Neural cell (in vitro differentiated cells): ENCODE data around the gene AVEN. TPM values are rescaled to one million over a fixed set of nuclear protein-coding genes. Genes with fewer than 3 reads are reported as not detected.

Experiments used
- H2AFZ ChIP-seq: fragments of 200-600, 300-800 bp; sonication (generic), shearing (Covaris generic); 2 replicates; pipeline ENCODE4 v1.6.0; 2014; ENCODE audit warnings: low read depth, mild to moderate bottlenecking, antibody characterized with exemption, low read length, moderate library complexity
- H3F3A ChIP-seq: fragments of 200-600 bp; shearing (Covaris generic); 2 replicates; pipeline ENCODE4 v1.6.1; 2016; ENCODE audit warnings: mild to moderate bottlenecking, moderate library complexity, mixed read lengths, antibody characterized with exemption, low read length; ENCODE audit not compliant: insufficient read depth, poor library complexity, severe bottlenecking
- H3K27ac ChIP-seq: fragments of 200-600, 300-800 bp; sonication (generic), shearing (Covaris generic); 2 replicates; pipeline ENCODE4 v1.5.1; 2014; ENCODE audit warnings: mild to moderate bottlenecking, low read length, moderate library complexity
- H3K27me3 ChIP-seq: fragments of 300-800, 200-600 bp; sonication (generic), shearing (Covaris generic); 2 replicates; pipeline ENCODE4 v1.6.0; 2014; ENCODE audit warnings: mild to moderate bottlenecking, low read depth, low read length, moderate library complexity; ENCODE audit not compliant: insufficient read depth
- H3K36me3 ChIP-seq: fragments of 300-800, 200-600 bp; sonication (generic), shearing (Covaris generic); 2 replicates; pipeline ENCODE4 v1.5.1; 2014; ENCODE audit warnings: mild to moderate bottlenecking, antibody characterized with exemption, low read length, moderate library complexity; ENCODE audit not compliant: insufficient read depth
- H3K4me2 ChIP-seq: fragments of 300-800, 200-600 bp; sonication (generic), shearing (Covaris generic); 2 replicates; pipeline ENCODE4 v1.6.0; 2014; ENCODE audit warnings: mild to moderate bottlenecking, low read length
- H3K4me3 ChIP-seq: fragments of 300-800, 200-600 bp; sonication (generic), shearing (Covaris generic); 2 replicates; pipeline ENCODE4 v1.5.1; 2014; ENCODE audit warnings: mild to moderate bottlenecking, low read length, moderate library complexity
- H3K79me2 ChIP-seq: fragments of 200-600 bp; shearing (Covaris generic); replicated peaks from 2 replicates; pipeline ENCODE4 v1.6.0; 2014; ENCODE audit warnings: mild to moderate bottlenecking, low read length, moderate library complexity; ENCODE audit not compliant: insufficient read depth
- H3K9ac ChIP-seq: fragments of 300-800, 200-600 bp; sonication (generic), shearing (Covaris generic); 2 replicates; pipeline ENCODE4 v1.6.1; 2016; ENCODE audit warnings: mild to moderate bottlenecking, low read length, mixed read lengths
- H3K9me2 ChIP-seq: fragments of 200-600 bp; shearing (Covaris generic); 2 replicates; pipeline ENCODE4 v1.6.1; 2016; ENCODE audit warnings: mild to moderate bottlenecking, low read length, mixed read lengths; ENCODE audit not compliant: insufficient read depth
- H3K9me3 ChIP-seq: fragments of 200-600, 300-800 bp; sonication (generic), shearing (Covaris generic); 2 replicates; pipeline ENCODE4 v1.6.1; 2016; ENCODE audit warnings: mild to moderate bottlenecking, mixed run types, low read length, moderate library complexity, mixed read lengths
- H4K20me1 ChIP-seq: fragments of 200-600 bp; shearing (Covaris generic); 2 replicates; pipeline ENCODE4 v1.6.1; 2016; ENCODE audit warnings: mild to moderate bottlenecking, mixed run types; ENCODE audit not compliant: insufficient read depth
- EP300 ChIP-seq: fragments of 450-650 bp; conservative IDR thresholded peaks from 2 replicates; pipeline ENCODE4 v1.6.1; 2014; ENCODE audit warnings: antibody characterized with exemption, mild to moderate bottlenecking, moderate library complexity; ENCODE audit not compliant: poor library complexity, severe bottlenecking
- EZH2 ChIP-seq: fragments of 200-600, 300-800 bp; shearing (Covaris generic), sonication (generic); IDR thresholded peaks from 2 replicates; pipeline ENCODE4 v1.6.1; 2014; ENCODE audit warnings: antibody characterized with exemption, low read length, borderline replicate concordance, mild to moderate bottlenecking; ENCODE audit not compliant: insufficient read depth, poor library complexity, severe bottlenecking
- MXI1 ChIP-seq: fragments of 450-650 bp; conservative IDR thresholded peaks from 2 replicates; pipeline ENCODE4 v1.6.1; 2014; ENCODE audit warnings: antibody characterized with exemption, mild to moderate bottlenecking; ENCODE audit not compliant: poor library complexity, severe bottlenecking
- POLR2AphosphoS5 ChIP-seq: IDR thresholded peaks from 2 replicates; pipeline ENCODE4 v1.6.1; 2012
- RAD21 ChIP-seq: fragments of 450-650 bp; conservative IDR thresholded peaks from 2 replicates; pipeline ENCODE4 v1.6.1; 2014; ENCODE audit warnings: antibody characterized with exemption, mild to moderate bottlenecking, moderate library complexity
- SMC3 ChIP-seq: fragments of 450-650 bp; conservative IDR thresholded peaks from 2 replicates; pipeline ENCODE4 v1.6.1; 2014; ENCODE audit warnings: antibody characterized with exemption, mild to moderate bottlenecking, moderate library complexity; ENCODE audit not compliant: poor library complexity
- TAF1 ChIP-seq: IDR thresholded peaks from 2 replicates; pipeline ENCODE4 v1.6.1; 2012; ENCODE audit warnings: low read depth
- polyA plus RNA-seq: library from polyadenylated mRNA; depleted of rRNA; stranded (reverse); fragments of >200 nt; gene quantifications from 2 replicates; pipeline ENCODE4 v1.2.3, GENCODE V29; 2014
- TF ChIP-seq, protein P1 (sequence below): fragments of 450-650 bp; IDR thresholded peaks from 2 replicates; pipeline ENCODE4 v1.5.1; 2014; ENCODE audit warnings: antibody characterized with exemption, mild to moderate bottlenecking, moderate library complexity; ENCODE audit not compliant: poor library complexity, severe bottlenecking
- TF ChIP-seq, protein P2 (sequence below): IDR thresholded peaks from 2 replicates; pipeline ENCODE4 v1.6.1; 2012; ENCODE audit warnings: borderline replicate concordance

AVEN gene
- polyA plus RNA-seq, 1 donor from 2014 or later, result 14.1 TPM

DNA sequence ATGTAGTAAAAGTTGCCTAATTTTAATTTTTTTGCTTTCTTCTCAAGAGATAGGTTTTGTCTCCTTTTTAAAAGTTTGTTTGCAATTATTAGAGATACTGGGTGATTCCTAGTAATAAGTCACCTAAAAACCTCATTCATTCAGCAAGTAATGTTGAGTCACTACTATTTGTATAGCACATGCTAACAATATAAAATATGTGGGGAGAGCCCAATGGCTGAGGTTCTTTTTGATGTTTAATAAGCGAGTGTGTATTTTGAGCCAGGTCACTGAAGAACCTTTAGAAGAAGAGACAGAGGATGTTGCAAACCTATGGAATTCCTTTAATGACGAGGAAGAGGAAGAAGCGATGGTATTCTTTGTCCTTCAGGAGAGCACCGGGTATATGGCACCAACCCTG is 194.4 kb downstream of the AVEN start:
- TF ChIP-seq TAF1 (no peak), EP300 (no peak), RAD21 (no peak), MXI1 (no peak), SMC3 (no peak), POLR2AphosphoS5 (no peak), EZH2 (no peak)
- TF ChIP-seq, protein P1, sequence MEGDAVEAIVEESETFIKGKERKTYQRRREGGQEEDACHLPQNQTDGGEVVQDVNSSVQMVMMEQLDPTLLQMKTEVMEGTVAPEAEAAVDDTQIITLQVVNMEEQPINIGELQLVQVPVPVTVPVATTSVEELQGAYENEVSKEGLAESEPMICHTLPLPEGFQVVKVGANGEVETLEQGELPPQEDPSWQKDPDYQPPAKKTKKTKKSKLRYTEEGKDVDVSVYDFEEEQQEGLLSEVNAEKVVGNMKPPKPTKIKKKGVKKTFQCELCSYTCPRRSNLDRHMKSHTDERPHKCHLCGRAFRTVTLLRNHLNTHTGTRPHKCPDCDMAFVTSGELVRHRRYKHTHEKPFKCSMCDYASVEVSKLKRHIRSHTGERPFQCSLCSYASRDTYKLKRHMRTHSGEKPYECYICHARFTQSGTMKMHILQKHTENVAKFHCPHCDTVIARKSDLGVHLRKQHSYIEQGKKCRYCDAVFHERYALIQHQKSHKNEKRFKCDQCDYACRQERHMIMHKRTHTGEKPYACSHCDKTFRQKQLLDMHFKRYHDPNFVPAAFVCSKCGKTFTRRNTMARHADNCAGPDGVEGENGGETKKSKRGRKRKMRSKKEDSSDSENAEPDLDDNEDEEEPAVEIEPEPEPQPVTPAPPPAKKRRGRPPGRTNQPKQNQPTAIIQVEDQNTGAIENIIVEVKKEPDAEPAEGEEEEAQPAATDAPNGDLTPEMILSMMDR, result no peak
- TF ChIP-seq, protein P2, sequence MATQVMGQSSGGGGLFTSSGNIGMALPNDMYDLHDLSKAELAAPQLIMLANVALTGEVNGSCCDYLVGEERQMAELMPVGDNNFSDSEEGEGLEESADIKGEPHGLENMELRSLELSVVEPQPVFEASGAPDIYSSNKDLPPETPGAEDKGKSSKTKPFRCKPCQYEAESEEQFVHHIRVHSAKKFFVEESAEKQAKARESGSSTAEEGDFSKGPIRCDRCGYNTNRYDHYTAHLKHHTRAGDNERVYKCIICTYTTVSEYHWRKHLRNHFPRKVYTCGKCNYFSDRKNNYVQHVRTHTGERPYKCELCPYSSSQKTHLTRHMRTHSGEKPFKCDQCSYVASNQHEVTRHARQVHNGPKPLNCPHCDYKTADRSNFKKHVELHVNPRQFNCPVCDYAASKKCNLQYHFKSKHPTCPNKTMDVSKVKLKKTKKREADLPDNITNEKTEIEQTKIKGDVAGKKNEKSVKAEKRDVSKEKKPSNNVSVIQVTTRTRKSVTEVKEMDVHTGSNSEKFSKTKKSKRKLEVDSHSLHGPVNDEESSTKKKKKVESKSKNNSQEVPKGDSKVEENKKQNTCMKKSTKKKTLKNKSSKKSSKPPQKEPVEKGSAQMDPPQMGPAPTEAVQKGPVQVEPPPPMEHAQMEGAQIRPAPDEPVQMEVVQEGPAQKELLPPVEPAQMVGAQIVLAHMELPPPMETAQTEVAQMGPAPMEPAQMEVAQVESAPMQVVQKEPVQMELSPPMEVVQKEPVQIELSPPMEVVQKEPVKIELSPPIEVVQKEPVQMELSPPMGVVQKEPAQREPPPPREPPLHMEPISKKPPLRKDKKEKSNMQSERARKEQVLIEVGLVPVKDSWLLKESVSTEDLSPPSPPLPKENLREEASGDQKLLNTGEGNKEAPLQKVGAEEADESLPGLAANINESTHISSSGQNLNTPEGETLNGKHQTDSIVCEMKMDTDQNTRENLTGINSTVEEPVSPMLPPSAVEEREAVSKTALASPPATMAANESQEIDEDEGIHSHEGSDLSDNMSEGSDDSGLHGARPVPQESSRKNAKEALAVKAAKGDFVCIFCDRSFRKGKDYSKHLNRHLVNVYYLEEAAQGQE, result no peak
- Histone ChIP-seq H3K36me3 (no peaks in the 10 kb centered on the region), H2AFZ (no peak overlapping the region), H3K9ac (no peak overlapping the region), H3K27me3 (no peaks in the 10 kb centered on the region), H4K20me1 (no peaks in the 10 kb centered on the region), H3K79me2 (no peaks in the 10 kb centered on the region), H3K9me2 (no peaks in the 10 kb centered on the region), H3K27ac (no peak overlapping the region), H3F3A (no peaks in the 10 kb centered on the region), H3K4me3 (no peak overlapping the region), H3K9me3 (no peaks in the 10 kb centered on the region), H3K4me2 (no peak overlapping the region)

DNA sequence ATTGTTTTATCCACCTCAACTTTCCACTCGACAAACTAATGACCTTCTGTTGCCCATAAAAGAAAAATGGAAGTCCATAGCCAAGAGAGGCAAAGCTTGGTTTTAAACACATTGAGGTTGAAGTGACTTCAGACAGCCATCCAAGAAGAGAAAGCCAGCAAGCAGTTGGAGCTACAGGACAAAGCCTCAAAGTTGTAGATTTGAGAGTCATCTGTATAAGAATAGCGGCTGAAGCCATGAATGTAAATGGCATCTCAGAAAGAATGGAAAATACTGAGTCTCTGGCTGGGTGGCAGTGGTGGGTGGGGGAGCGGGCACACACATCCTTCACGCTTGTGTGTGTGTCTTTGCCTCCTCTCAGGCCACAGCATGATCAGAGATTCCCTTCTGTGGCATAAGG is 194.8 kb downstream of the AVEN start:
- Histone ChIP-seq H3K4me2 (no peak overlapping the region), H3K36me3 (no peaks in the 10 kb centered on the region), H3K9me2 (no peaks in the 10 kb centered on the region), H2AFZ (no peak overlapping the region), H3K27me3 (no peaks in the 10 kb centered on the region), H3K27ac (no peak overlapping the region), H3K9me3 (no peaks in the 10 kb centered on the region), H3K4me3 (no peak overlapping the region), H3K9ac (no peak overlapping the region), H3K79me2 (no peaks in the 10 kb centered on the region), H3F3A (no peaks in the 10 kb centered on the region), H4K20me1 (no peaks in the 10 kb centered on the region)
- TF ChIP-seq MXI1 (no peak), RAD21 (no peak), EZH2 (no peak), EP300 (no peak), SMC3 (no peak), POLR2AphosphoS5 (no peak), TAF1 (no peak)
- TF ChIP-seq, protein P2, result no peak
- TF ChIP-seq, protein P1, result no peak
